H4 (cell line): ENCODE data around the gene PRKCSH. TPM values are rescaled to one million over a fixed set of nuclear protein-coding genes. Genes with fewer than 3 reads are reported as not detected.
A peak's percentile ranks its signal among the peaks of the same experiment; 100 is the strongest.
"Not testable (repeated sequence)": the region's sequence is repeated elsewhere in the genome, so short reads cannot be mapped to it uniquely, and the experiment has no call there.

Source experiments
- DNase-seq: peaks from one replicate; pipeline ENCODE4 v3.0.0-alpha.2; 2015; ENCODE audit warnings: low spot score
- total RNA-seq: library from RNA; depleted of rRNA; stranded (reverse); fragments of >200 nt; shearing (Covaris generic); gene quantifications from 2 replicates; pipeline ENCODE4 v1.2.3, GENCODE V29; 2014; rRNA removed

PRKCSH gene
- total RNA-seq: 40.7 and 54.9 TPM in 2 replicates

- DNase-seq: peak; percentile 99
Observed at GRCh38 chr19:11435057-11435832, at the start of gene PRKCSH, which contains the start of gene ODAD3. Gene PRKCSH (plus strand): TSS chr19:11435635. CDS start chr19:11436118, 483 bp downstream. Gene ODAD3 (minus strand): TSS chr19:11435121. CDS start chr19:11435016, 105 bp downstream.

DNA sequence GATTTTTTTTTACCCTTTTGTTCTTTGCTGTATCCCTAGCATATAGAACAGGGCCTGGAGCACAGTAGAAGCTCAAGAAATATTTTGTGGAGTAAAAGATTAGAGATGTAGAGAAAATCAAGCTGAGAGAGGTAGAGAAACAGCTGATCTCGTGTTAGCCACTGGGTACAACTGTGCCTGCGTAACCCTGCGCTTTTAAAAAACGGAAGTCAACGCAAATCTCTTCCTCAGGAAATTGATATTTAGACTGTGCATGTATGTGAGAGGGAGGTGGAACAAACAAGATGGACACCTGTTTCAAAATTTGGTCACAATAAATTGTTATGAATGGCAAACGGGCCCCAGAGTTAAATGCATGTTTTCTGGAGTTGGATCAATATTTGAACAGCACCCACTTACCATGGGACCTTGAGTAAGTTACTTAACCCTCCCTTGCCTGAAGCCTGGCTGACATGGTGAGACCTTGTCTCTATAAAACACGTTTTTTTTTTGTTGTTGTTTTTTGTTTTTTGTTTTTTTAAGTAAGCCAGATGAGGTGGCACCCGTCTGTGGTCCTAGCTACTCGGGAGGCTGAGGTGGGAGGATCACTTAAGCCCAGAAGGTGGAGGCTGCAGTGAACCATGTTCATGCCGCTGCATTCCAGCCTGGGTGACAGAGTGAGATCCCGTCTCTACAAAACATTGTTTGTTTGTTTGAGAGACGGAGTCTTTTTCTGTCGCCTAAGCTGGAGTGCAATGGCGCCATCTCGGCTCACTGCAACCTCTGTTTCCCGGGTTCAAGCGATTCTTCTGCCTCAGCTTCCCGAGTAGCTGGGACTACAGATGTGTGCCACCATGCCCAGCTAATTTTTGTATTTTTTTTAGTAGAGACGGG, 48.0 kb upstream of the PRKCSH start:
- no peak for DNase-seq

- DNase-seq: no peak
Observed at GRCh38 chr19:11390359-11390758, 45.1 kb upstream of the PRKCSH start.

DNA sequence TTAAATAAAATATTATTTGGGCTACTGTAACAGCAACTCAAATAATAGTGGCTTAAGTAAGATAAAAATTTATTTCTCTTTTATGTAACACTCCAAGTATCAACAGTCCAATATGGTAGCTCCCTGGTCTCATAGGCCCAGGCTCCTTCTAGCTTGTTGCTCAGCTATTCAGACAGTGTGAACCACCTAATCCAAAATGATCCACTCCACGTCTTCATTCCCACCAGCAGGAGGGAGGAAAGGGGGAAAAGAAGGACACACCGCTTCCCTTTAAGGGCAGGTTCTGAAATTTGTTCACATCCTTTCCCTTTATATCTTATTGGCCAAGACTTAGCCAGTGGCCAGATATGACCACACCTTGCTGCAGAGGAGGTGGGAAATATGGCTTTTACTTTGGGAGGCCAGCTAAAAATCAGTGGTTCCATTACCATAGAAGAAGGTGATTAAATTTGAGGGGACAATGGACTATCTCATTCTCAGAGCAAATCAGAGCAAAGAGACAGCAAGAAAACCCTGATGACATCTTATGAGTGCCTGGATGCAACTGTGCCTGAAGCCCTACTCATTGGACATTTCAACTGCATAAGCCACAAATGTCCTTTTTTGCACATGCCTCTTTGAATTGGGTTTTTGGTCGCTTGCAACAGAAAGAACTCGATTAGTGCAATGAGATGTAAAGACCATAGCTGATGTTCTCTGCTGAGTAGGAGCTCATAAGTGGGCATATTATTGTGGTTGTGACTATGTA, 44.3 kb upstream of the PRKCSH start:
- no peak for DNase-seq

DNA sequence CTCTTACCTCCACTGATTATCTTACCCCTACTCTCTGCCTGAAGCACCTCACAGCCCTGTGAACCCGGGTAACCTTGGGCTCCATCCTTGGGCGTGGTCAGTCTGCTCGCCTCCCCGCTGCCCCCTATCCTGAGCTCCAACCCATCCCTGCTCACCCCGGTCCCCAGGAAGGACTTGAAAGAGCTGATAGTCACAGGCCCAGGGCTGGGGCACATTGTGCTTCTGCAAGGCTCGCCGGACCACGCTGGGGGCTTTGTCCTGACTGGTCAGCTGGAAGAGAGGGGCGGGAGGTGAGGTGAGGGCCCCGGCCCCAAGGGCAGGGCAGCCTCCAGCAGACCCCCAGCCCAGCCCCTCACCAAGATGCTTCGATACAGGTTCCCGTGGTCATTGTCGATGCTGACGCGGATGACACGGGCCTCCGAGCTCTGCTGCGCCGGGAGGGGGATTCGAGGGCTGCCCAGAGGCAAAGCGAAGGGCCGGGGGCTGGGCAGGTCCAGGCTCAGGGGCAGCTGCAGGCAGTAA, 38.3 kb upstream of the PRKCSH start:
- no peak for DNase-seq

- DNase-seq: no peak
Observed at GRCh38 chr19:11399667-11400066, 35.8 kb upstream of the PRKCSH start.

- DNase-seq: no peak
Observed at GRCh38 chr19:11400798-11401197, 34.6 kb upstream of the PRKCSH start.

DNA sequence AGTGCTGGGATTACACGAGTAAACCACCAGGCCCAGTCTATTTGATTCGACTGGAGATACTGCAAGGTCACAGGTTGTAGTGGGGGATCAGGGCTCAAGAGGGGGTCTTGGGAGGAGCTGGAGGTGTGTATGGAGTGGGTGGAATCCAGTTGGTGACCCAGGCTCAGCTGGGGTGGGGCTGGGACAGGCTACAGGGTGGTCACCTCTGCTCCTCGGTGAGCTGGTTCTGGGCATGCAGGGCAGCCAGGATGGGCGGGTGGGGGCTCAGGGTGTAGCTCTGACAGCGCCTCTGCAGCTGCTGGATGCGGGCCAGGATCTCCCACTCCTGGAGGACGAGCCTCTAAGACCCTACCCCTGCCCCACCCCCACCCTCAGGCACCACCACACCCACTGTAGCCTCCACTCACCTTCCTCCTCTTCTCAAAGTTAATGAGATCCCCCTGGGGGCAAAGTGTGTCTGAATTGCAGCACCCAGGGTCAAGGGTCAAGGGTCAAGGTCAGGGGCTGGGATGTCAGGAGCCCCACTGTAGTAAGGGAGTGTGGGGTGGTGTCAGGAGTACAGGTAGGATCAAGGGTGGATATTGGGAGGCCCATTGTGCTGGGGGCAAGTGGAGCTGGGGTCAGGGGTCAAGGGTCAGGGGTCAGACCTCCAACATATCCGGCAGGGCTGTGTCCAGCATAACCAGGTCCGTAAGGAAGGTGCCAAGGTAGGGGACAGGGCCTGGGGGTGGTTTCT, 33.5 kb upstream of the PRKCSH start:
- no peak for DNase-seq

- DNase-seq: no peak
Observed at GRCh38 chr19:11404588-11405222, 30.7 kb upstream of the PRKCSH start.

DNA sequence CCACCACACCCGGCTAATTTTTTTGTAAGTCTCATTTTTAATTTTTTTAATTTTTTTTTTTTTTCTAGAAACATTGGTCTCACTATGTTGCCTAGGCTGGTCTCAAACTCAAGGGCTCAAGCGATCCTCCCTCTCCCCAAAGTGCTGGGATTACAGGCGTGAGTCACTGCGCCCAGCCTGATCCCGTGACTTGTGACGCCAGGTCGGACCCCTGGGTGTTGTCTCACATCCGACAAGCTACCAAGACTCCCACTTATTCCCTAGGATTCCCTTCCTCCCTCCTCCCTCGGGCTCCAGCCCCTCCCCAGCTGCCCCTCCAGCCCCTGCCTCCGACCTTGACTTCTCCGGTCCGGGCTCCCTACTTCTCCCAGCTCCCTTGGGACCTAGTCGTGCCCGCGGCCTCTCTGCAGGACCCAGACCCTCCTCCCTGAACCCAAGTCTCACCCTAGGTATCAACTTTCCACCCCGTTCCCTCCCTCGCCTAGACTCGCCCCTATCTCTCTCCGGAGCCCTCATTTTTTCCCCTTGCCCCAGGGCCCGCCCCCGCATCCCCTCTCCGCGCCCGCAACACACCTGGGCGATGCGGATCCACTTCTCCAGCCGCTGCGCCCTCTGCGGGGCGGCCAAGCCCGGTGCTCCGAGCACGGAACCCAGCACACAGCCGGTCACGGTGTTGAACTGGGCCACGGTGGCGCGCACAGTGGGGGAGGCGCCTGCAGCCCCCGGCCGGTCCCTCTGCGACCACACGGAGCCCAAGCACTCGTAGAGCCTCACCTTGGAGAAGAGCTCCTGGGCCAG, 29.4 kb upstream of the PRKCSH start:
- DNase-seq: no peak

DNA sequence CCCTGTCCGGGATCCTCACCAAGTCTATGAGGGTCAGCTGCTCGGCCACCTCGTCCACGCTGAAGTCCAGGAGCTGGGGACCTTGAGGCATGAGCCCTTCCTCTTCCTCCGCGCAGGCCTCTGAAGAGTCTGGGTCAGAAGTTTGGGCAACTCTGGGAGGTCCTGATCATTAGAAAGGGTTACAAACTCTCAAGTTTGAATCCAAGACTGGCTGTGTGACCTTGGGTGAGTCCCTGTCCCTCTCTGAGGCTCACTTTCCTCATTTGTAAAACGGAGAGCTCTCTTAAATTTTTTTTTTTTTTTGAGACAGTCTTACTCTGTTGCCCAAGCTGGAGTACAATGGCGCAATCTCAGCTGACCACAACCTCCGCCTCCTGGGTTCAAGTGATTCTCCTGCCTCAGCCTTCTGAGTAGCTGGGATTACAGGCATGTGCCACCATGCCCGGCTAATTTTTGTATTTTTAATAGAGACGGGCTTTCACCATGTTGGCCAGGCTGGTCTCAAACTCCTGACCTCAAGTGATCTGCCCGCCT, 28.7 kb upstream of the PRKCSH start:
- not testable (repeated sequence) for DNase-seq

DNA sequence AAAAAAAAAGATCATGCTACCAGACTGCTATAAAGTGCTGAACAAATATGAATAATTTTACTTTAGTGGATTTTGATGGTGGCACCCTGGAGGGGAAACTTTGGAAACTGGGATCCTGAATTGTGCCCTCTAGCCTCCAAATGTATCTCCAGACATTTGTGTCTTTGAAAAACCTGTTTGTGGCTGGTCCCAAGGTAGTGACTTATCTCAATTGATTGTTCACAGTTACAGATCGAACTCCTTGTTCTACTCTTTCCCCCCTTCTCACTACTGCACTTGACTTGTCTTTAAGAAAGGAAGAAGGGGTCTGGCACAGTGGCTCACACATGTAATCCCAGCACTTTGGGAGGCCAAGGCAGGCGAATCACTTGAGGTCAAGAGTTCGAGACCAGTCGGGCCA, 26.8 kb upstream of the PRKCSH start:
- no peak for DNase-seq

GRCh38 chr19:11410682-11411081, 24.8 kb upstream of the PRKCSH start:
- peak; percentile 57 for DNase-seq

- no peak for DNase-seq
Observed at GRCh38 chr19:11414544-11414943, 20.9 kb upstream of the PRKCSH start.

DNA sequence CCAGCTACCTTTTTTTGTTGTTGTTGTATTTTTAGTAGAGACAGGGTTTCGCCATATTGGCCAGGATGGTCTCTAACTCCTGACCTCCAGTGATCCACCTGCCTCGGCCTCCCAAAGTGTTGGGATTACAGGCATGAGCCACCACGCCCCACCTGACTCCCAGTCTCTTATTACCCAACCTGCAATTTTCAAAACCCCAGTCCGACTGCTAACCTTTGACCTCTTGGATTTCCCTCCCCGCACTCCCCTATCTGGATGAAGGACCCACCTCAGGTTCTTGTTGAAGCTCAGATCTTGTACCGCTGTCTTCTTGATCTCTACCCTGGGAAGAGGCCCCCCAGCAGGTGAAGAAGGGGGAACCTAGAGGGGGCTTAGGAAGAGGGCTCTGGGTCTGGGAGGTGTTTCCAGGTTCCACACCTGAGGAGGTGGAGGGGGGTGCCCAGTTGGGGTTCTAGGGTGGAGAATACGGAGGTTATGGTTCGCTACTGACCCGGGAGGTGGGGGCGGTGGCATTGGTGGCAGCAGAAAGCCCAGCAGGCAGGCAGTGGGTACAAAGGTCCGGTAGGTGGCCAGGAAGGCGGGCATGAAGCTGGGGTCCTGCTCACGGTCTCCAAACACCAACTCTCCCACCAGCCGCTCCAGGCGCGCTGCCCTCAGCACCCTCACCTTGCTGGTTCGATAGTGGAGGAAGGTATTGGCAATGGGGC, 18.9 kb upstream of the PRKCSH start:
- DNase-seq: no peak

DNA sequence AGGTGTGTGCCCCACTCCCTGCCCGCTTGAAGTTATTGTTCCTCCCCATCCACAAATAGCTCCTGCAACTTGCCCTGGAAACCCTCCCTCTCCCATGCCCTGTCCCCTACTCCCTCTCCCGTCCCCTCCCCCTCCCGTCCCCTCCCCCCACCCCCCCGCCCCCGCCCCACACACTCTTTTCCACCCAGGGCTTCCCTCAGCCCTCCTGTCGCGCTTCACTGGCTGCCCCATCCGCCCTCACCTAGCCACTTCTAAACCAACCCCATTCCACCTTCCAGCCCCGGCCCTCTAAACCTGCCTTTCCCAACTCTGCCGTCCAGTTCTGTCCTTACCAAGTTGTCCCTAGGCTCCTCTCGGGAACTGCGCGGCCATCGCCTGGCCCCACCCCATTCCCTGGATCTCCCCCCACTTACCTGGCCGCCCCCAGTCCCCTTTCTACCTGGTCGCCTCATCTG, 17.3 kb upstream of the PRKCSH start:
- DNase-seq: no peak

DNA sequence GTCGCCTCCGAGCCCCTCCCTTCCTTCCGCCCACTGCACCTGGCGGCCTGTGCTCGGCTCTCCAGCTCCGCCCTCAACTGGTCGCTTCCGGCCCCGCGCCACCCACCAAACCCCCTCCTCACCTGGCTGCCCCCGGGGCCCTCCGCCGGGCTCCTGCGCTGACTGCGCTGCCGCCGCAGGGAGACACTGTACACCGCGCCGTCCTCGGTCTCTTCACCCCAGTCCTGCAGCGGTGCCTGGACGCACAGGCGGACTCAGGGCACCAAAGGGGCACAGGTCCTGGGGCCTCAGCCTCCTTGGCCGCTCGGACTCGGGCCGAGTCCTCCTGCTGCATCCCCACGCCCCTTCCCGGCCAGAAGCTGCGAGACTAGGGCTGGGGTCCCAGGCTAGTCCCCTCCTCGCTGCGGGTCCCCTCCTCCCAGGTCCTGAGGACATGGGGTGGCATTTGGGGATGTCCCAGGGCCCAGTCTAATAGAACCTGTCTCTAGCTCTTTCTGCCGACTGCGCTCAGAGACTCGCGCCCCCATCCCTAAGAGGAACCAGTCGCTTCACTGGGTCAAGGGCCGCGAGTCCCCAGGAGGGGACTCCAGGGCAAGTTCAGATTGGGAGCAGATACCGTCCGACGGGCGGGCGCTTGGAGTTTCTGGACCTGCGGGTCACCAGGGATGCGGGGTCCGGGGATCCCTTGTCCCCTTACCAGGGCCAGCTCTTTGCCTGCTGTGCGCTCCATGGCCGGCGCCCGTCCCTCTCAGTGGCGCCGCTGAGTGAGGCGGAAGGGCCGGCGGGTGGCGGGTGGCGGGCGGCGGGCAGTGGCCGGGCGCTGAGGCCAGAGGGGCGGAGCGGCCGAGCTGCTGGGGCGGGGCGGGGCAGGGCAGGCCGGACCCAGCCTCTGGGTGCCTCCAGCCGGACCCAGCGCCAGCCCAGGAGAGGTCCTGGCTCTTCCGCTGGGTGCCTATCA, 16.6 kb upstream of the PRKCSH start, which contains the start of gene RGL3:
TSS of gene RGL3 (minus strand) at position 766 of the 958 bp plus-strand sequence. CDS start at position 730, 36 bp downstream.
- no peak for DNase-seq
